ENCODE measurements around the gene SMTN.
A peak's percentile ranks its signal among the peaks of the same experiment; 100 is the strongest.

The SMTN gene

DNA sequence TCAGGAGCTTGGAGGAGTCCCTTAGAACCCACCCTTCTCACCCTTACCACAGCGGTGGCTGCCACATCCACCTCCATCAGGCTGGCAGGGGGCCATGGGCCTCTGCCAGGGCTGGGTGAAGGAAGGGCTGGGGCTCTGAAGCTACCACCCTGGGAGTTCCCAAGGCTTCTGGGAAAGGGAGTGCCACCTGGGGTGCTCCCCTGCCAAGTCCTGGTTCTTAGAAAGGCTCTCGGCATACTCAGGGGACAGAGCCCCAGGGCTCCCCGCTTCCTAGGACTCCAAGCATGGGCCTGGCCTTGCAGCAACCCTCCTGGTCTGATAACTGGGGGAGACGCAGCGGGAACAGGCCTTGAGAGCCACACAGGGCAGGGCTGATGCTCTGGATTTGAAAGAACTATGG lies 59.6 kb downstream of the SMTN start:
- no peak for TF ChIP-seq CTCF (IDR thresholded peaks at IDR 0.05)

GRCh38 chr22:31141551-31141950 lies 60.4 kb downstream of the SMTN start:
- TF ChIP-seq CTCF (IDR thresholded peaks at IDR 0.05), result no peak
- DNase-seq (ENCODE audit: low spot score), result no peak

More for the DNA sequence above, 59.6 kb downstream of the SMTN start:
- H3K4me3 ChIP-seq, result no peak overlapping the region
- no peak overlapping the region for H3K27ac ChIP-seq
- no peak for DNase-seq (ENCODE audit: low spot score)

GRCh38 chr22:31142285-31142684 lies 61.2 kb downstream of the SMTN start:
- peak overlapping the region in 1 of 2 donors; percentile 2 for H3K27ac ChIP-seq
- no peak overlapping the region for H3K4me3 ChIP-seq
- no peak for TF ChIP-seq CTCF (IDR thresholded peaks at IDR 0.05)
- no peak for DNase-seq (ENCODE audit: low spot score)

More at GRCh38 chr22:31141551-31141950, 60.4 kb downstream of the SMTN start:
- H3K4me3 ChIP-seq, result no peak overlapping the region
- no peak overlapping the region for H3K27ac ChIP-seq

DNA sequence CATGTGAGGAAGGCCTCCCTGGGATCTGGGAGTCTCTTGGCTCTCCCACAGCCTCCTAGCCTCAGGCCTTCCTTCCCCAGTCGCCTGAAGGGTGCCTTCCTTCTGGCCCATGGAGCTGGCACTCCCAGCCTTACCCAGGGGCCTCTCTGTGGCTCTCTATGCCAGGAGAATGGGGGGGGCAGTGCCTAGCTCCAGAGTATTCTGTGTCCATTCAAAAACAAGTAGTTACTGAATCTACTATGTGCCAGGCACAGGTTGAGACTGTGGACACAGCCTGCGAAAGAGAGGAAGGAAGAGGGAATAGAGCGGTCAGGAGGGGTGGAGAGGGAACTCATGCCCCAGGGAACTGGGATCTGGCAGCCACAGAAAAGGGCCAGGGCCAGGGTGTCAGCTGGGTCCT lies 61.9 kb downstream of the SMTN start:
- H3K27ac ChIP-seq, result peak overlapping the region; percentile 2 to 6
- no peak for TF ChIP-seq CTCF (IDR thresholded peaks at IDR 0.05)

DNA sequence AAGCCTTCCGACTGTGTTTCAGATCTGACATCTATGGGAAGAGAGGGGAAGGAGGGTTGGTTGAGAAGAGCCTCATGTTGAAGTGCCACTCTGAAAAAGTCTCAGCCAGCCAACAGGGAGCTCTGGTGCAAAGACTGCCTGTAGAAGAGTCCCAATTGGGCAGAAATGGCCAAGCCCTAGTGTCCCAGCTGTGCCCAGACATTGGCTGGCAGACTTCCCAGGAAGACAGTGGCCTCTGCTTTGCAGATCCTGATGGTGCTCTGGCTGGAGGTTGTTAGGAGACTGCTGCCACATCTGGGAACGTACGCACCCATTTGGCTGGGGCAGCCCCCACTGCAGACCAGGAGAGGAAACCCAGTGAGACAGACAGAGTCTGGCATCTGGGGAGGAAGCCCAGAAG lies 62.4 kb downstream of the SMTN start:
- no peak for DNase-seq (ENCODE audit: low spot score)
- Histone ChIP-seq H3K4me3 (no peak overlapping the region), H3K27ac (no peak overlapping the region)
- no peak for TF ChIP-seq CTCF (IDR thresholded peaks at IDR 0.05)

More for the DNA sequence above, 61.9 kb downstream of the SMTN start:
- DNase-seq (ENCODE audit: low spot score), result no peak
- H3K4me3 ChIP-seq, result no peak overlapping the region

GRCh38 chr22:31144223-31144622 lies 63.1 kb downstream of the SMTN start:
- no peak for TF ChIP-seq CTCF (IDR thresholded peaks at IDR 0.05)
- no peak for DNase-seq (ENCODE audit: low spot score)

DNA sequence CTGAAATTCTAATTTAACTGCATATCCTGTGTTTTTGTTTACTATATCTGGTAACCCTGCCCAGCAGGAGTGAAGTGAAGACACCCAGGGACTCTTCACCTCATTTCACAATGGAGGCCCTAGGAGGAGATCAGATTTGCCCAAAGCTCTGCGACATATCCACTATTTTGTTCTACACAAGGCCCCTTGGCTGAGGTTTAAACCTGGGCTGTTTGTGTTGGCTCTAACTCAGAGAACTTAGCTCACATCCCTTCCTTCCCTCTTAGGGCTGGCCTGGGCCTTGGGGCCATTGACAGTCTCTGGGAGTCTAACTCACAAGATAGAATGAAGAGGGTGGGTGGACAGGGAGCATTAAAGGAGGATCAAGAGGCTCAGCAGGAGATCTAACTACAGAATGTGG lies 67.4 kb downstream of the SMTN start:
- no peak overlapping the region for H3K4me3 ChIP-seq
- peak overlapping the region; percentile 75 to 84 for H3K27ac ChIP-seq
- no peak for TF ChIP-seq CTCF (IDR thresholded peaks at IDR 0.05)
- no peak for DNase-seq (ENCODE audit: low spot score)

More at GRCh38 chr22:31144223-31144622, 63.1 kb downstream of the SMTN start:
- Histone ChIP-seq H3K27ac (no peak overlapping the region), H3K4me3 (no peak overlapping the region)
